ENCODE measurements around the gene ARID3A. TPM values are rescaled to one million over a fixed set of nuclear protein-coding genes. Genes with fewer than 3 reads are reported as not detected.

ARID3A gene
- total RNA-seq, 2 donors from 2014 or later = 121 to 124 TPM

DNA sequence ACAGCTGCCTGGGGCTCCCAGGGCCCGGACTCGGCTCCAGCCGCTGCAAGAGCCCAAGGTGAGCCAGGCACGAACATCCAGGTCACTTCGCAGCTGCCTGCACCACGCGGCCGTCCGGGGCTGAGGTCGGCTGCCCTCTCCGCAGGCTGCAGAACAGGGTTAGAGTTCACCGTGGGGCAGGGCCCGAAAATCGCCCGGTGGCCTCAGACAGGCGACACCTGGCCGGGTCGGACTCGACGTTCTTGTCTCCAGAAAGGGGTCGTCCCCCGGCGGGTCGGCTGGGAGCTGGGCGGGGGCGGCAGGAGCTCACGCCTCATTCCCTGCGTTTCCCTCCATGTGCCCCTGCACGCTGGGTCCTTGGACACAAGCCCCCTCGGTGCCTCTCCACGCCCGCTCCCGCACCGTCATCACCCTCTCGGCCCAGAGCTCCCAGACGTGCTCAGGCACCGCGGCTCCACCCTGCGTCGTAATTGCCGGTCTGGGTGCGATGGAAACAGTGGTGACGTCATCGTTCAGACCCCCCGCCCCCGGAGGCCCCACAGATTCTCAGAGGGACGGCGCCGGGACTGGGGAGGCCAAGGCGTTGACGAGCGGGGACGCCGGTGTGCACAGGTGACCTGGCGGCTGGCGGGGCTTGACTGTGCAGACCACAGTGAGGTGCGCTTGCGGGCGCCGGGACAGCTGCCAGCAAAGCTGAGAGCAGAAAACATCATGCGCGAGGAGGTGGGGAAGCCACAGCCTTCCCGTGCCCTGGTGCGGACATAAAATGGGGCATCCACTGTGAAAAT is 70.4 kb downstream of the ARID3A start:
- peaks cover 44% of the 10 kb centered on the region for H3K27me3 Mint-ChIP-seq (ENCODE audit: insufficient read depth)

DNA sequence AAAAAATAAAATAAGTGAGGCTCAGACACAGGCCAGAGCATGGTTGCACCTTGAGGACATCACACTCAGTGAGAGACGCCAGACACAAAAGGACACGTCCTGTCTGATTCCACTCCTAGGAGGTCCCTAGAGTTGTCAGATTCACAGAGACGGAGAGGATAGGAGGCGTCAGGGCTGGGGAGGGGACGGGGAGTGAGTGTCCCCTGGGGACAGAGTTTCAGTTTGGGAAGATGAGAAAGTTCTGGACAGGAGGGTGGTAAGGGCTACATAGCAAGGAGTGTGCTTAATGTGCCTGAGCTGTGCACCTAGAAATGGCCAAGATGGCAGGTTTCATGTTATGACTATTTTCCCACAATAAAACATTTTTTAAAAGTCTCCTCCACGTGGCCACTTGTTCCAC is 72.2 kb downstream of the ARID3A start:
- Mint-ChIP-seq H3K27ac (no peak overlapping the region), H3K27me3 (ENCODE audit: insufficient read depth) (peaks cover 55% of the 10 kb centered on the region), H3K4me1 (peaks cover 4% of the 10 kb centered on the region), H3K36me3 (ENCODE audit: low read depth) (no peaks in the 10 kb centered on the region), H3K4me3 (no peak overlapping the region), H3K9me3 (no peaks in the 10 kb centered on the region)
- H3K4me1 ChIP-seq (ENCODE audit: control insufficient read depth, insufficient read depth, low read length) = no peaks in the 10 kb centered on the region
- TF ChIP-seq, protein P1, sequence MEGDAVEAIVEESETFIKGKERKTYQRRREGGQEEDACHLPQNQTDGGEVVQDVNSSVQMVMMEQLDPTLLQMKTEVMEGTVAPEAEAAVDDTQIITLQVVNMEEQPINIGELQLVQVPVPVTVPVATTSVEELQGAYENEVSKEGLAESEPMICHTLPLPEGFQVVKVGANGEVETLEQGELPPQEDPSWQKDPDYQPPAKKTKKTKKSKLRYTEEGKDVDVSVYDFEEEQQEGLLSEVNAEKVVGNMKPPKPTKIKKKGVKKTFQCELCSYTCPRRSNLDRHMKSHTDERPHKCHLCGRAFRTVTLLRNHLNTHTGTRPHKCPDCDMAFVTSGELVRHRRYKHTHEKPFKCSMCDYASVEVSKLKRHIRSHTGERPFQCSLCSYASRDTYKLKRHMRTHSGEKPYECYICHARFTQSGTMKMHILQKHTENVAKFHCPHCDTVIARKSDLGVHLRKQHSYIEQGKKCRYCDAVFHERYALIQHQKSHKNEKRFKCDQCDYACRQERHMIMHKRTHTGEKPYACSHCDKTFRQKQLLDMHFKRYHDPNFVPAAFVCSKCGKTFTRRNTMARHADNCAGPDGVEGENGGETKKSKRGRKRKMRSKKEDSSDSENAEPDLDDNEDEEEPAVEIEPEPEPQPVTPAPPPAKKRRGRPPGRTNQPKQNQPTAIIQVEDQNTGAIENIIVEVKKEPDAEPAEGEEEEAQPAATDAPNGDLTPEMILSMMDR (conservative IDR thresholded peaks at IDR 0.05) = no peak
- H3K27me3 ChIP-seq (ENCODE audit: control insufficient read depth, insufficient read depth, low read length, poor library complexity, severe bottlenecking) = peaks cover 53% of the 10 kb centered on the region
- no peak overlapping the region for H3K27ac ChIP-seq (ENCODE audit: low read depth, low read length)
- 60 to 69% methylated on average over 6 of the region's 6 CpGs for WGBS, 2 experiments (ENCODE audit: insufficient coverage in 1 of 2, insufficient read length in 1 of 2)
- no peaks in the 10 kb centered on the region for H3K9me3 ChIP-seq (ENCODE audit: control insufficient read depth, low read length)
- no peak overlapping the region for H3K9ac ChIP-seq (ENCODE audit: extremely low read depth, low read length, poor library complexity, severe bottlenecking)
- DNase-seq = no peak
- peaks cover 5% of the 10 kb centered on the region for H3K36me3 ChIP-seq (ENCODE audit: control insufficient read depth, insufficient read depth, low read length)
- H3K4me3 ChIP-seq (ENCODE audit: low read length) = no peak overlapping the region

More for the DNA sequence above, 70.4 kb downstream of the ARID3A start:
- peaks cover 4% of the 10 kb centered on the region for H3K4me1 Mint-ChIP-seq
- H3K9me3 Mint-ChIP-seq = no peaks in the 10 kb centered on the region
- Histone ChIP-seq H3K27ac (ENCODE audit: low read depth, low read length) (no peak overlapping the region), H3K27me3 (ENCODE audit: control insufficient read depth, insufficient read depth, low read length, poor library complexity, severe bottlenecking) (peaks cover 43% of the 10 kb centered on the region), H3K9me3 (ENCODE audit: control insufficient read depth, low read length) (no peaks in the 10 kb centered on the region), H3K4me3 (ENCODE audit: low read length) (no peak overlapping the region), H3K4me1 (ENCODE audit: control insufficient read depth, insufficient read depth, low read length) (no peaks in the 10 kb centered on the region), H3K36me3 (ENCODE audit: control insufficient read depth, insufficient read depth, low read length) (peaks cover 11% of the 10 kb centered on the region), H3K9ac (ENCODE audit: extremely low read depth, low read length, poor library complexity, severe bottlenecking) (no peak overlapping the region)
- 61 to 77% methylated on average over 36 to 64 of the region's 64 CpGs for WGBS, 2 experiments (ENCODE audit: insufficient coverage in 1 of 2, insufficient read length in 1 of 2)
- peak; percentile 74 for DNase-seq
- TF ChIP-seq, protein P1 (conservative IDR thresholded peaks at IDR 0.05) = no peak
- peak overlapping the region; percentile 21 for H3K27ac Mint-ChIP-seq
- H3K36me3 Mint-ChIP-seq (ENCODE audit: low read depth) = peaks cover 4% of the 10 kb centered on the region
- peak overlapping the region; percentile 40 for H3K4me3 Mint-ChIP-seq

DNA sequence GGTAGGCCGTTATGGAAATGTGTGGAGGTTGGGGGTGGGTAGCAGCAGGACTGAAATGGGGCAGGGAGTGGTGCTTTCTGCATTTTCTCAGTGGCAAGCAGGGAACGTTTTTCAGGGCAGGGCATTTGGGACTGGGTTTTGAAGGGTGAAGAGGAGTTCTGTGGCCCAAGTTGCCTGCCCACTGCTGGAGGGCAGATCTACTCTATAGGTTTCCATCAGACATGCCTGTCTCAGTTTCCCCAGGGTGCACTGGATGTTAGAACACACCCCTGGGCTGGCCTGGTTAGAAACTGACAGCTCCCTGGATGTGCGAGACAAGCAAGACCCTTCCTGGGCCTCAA is 73.5 kb downstream of the ARID3A start:
- H3K9me3 ChIP-seq (ENCODE audit: control insufficient read depth, low read length) = no peaks in the 10 kb centered on the region
- no peak overlapping the region for H3K27ac ChIP-seq (ENCODE audit: low read depth, low read length)
- Mint-ChIP-seq H3K27ac (no peak overlapping the region), H3K4me3 (no peak overlapping the region), H3K27me3 (ENCODE audit: insufficient read depth) (peaks cover 55% of the 10 kb centered on the region), H3K4me1 (peaks cover 4% of the 10 kb centered on the region), H3K9me3 (no peaks in the 10 kb centered on the region), H3K36me3 (ENCODE audit: low read depth) (no peaks in the 10 kb centered on the region)
- H3K36me3 ChIP-seq (ENCODE audit: control insufficient read depth, insufficient read depth, low read length) = peaks cover 2% of the 10 kb centered on the region
- H3K9ac ChIP-seq (ENCODE audit: extremely low read depth, low read length, poor library complexity, severe bottlenecking) = no peak overlapping the region
- TF ChIP-seq, protein P1 (conservative IDR thresholded peaks at IDR 0.05) = no peak
- DNase-seq = no peak
- H3K4me3 ChIP-seq (ENCODE audit: low read length) = no peak overlapping the region
- no peaks in the 10 kb centered on the region for H3K4me1 ChIP-seq (ENCODE audit: control insufficient read depth, insufficient read depth, low read length)
- peaks cover 53% of the 10 kb centered on the region for H3K27me3 ChIP-seq (ENCODE audit: control insufficient read depth, insufficient read depth, low read length, poor library complexity, severe bottlenecking)
- WGBS, 2 experiments (ENCODE audit: insufficient coverage in 1 of 2, insufficient read length in 1 of 2) = 86 to 90% methylated on average over 2 to 3 of the region's 3 CpGs

Measured in endodermal cell (in vitro differentiated cells).